ENCODE data around the gene ROR2.
A peak's percentile ranks its signal among the peaks of the same experiment; 100 is the strongest.

The ROR2 gene

GRCh38 chr9:91712811-91713210 lies 237.2 kb downstream of the ROR2 start:
- no peak for DNase-seq

- DNase-seq = peak; percentile 5
Observed at GRCh38 chr9:91711755-91712601, 238.1 kb downstream of the ROR2 start.

GRCh38 chr9:91710158-91710557 lies 239.9 kb downstream of the ROR2 start:
- DNase-seq = no peak

- no peak for DNase-seq
Observed at GRCh38 chr9:91705386-91705785, 244.6 kb downstream of the ROR2 start.

- no peak for DNase-seq
Observed at GRCh38 chr9:91700475-91700874, 249.6 kb downstream of the ROR2 start.

GRCh38 chr9:91698266-91698665 lies 251.8 kb downstream of the ROR2 start:
- no peak for DNase-seq

GRCh38 chr9:91697201-91697600 lies 252.8 kb downstream of the ROR2 start:
- DNase-seq = no peak

GRCh38 chr9:91694081-91694870 lies 255.8 kb downstream of the ROR2 start:
- no peak for DNase-seq

- DNase-seq = no peak
Observed at GRCh38 chr9:91693226-91693625, 256.8 kb downstream of the ROR2 start.

- no peak for DNase-seq
Observed at GRCh38 chr9:91690540-91691249, 259.3 kb downstream of the ROR2 start.

GRCh38 chr9:91689006-91689405 lies 261.0 kb downstream of the ROR2 start:
- DNase-seq = no peak

- no peak for DNase-seq
Observed at GRCh38 chr9:91683269-91683668, 266.8 kb downstream of the ROR2 start.

GRCh38 chr9:91682806-91683205 lies 267.2 kb downstream of the ROR2 start:
- no peak for DNase-seq

- DNase-seq = peak; percentile 13
Observed at GRCh38 chr9:91681461-91682305, 268.3 kb downstream of the ROR2 start.

GRCh38 chr9:91680998-91681397 lies 269.0 kb downstream of the ROR2 start:
- no peak for DNase-seq

GRCh38 chr9:91680106-91680505 lies 269.9 kb downstream of the ROR2 start:
- no peak for DNase-seq

- no peak for DNase-seq
Observed at GRCh38 chr9:91678807-91679580, 271.0 kb downstream of the ROR2 start.

- DNase-seq = no peak
Observed at GRCh38 chr9:91677822-91678436, 272.1 kb downstream of the ROR2 start.

- DNase-seq = no peak
Observed at GRCh38 chr9:91677331-91677730, 272.7 kb downstream of the ROR2 start.

GRCh38 chr9:91676046-91676445 lies 274.0 kb downstream of the ROR2 start:
- DNase-seq = no peak

- no peak for DNase-seq
Observed at GRCh38 chr9:91664663-91665062, 285.4 kb downstream of the ROR2 start.
